ENCODE results near the gene OXNAD1.

OXNAD1 gene

DNA sequence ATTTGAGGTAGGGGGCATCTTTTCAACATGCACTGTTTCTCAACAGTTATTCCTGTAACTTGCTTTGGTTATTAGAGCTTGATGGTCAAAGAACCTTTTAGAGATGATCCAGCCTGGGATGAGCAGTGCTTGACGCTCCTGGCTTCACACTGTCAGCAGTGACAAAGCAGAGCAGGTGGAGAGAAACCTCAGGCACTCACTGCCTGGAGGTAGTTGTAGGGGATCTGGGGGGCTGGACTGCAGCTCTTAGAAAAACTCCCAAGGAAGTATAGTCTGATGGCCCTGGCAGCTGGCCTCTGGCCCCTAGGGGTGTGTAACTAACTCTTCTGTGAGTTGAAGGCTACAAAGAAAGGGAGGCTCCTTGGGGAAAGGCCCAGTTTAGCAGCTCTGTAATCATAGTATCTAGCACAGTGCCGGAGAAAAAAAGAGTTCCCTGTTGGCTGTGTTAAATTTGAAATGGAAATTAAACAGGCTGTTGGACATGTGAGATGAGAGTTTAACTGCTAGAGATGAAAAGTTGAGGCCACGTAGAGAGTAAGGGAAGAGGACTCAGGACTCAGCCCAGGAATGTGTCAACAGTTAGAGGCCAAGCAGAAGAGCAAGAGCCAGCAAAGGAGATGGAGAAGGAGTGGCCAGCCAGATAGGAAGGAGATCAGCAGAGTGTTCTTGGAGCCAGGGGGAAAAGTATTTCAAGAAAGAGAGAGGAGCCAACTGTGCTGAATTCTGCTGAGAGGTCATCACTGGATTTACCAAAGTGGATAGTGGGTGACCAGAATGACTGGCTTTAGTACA lies 14.2 kb downstream of the OXNAD1 start:
- no peak for DNase-seq

- peak; percentile 38 for DNase-seq
Measured at GRCh38 chr3:16280671-16281070, 15.7 kb downstream of the OXNAD1 start.

GRCh38 chr3:16284633-16285032 lies 19.6 kb downstream of the OXNAD1 start:
- no peak for DNase-seq

DNA sequence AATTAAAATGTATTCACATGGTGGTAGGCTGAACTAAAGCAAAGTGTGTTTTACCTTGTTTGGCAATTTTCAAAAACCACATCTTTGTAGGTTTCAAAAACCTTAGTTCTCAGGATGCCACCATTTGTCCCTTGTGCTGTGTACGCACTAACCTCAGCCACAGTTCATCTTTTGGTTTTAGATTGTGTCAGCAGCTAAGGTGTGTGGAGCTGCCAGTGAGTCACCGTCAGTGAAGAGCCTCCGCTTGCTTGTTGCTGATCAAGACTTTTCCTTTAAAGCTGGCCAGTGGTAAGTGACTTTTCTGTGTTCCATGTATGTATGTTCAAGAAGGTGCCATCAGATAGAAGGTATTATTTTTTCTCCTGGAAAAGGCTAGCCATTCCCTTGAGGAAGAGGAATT lies 21.1 kb downstream of the OXNAD1 start:
- DNase-seq = no peak

- no peak for DNase-seq
Measured at GRCh38 chr3:16286751-16287543, 21.9 kb downstream of the OXNAD1 start.

DNA sequence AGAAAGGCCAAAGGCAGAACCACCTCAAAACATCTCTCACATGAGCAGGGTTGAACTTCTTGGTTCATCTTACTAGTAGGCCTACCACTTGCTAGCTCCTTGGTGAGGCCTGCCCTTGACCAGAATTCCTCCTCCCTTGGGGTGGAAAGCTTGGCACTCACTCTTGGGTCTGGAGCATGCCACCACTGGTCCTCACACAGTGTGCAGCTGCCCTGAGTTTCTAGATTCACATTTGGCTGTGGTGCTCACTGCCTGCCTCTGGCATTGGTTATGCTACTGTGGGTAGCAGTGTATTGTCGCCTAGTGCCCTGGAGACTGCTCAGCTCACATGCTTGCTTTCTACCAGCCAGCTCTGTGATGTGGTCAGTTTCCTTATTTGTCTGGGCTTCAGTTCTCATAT lies 23.7 kb downstream of the OXNAD1 start:
- no peak for DNase-seq

- no peak for DNase-seq
Measured at GRCh38 chr3:16289144-16289889, 24.3 kb downstream of the OXNAD1 start.

GRCh38 chr3:16290007-16290826 lies 25.2 kb downstream of the OXNAD1 start:
- DNase-seq = peak; percentile 54

GRCh38 chr3:16290827-16291196 lies 25.8 kb downstream of the OXNAD1 start:
- DNase-seq = peak; percentile 52

DNA sequence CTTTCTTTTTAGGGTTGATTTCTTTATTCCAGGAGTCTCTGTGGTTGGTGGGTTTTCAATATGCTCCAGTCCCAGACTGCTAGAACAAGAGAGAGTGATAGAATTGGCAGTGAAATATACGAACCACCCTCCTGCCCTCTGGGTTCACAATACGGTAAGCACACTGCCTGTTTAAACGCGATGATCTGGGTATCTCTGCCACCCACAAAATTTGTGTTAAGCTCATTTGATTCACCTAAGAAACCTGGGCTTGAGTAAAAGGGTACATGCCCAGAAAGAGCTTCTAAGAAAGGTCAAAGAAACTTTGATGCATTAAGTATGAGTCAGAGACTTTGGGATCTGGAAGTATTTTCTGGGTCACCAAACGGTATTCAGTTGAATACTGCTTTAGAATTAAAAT lies 29.8 kb downstream of the OXNAD1 start:
- no peak for DNase-seq

DNA sequence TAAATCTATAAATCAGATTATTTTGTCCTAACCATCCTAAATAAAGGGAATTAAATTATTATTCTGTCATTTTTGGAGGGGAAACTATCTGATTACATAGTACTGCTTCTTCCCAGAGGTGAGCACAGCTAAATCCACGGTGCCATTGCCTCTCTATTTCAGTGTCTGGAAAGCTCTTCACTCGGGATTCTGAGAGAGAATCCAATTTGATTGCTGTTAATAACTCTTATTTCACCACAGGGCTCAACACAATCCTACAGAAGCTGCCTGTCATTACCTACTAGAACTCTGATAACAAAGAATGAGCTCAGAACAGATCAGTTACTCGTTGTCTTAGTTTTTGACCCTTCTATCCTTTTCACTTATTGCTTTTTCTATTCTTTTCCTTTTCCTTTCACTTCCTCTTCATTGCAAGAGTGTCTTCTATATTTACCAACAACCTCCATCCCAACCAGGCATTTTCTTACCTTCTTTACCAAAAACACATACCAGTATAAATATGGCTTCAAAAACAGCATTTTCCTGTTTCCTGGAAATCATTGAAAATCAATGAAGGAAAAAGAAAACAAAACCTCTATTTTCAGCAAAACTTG lies 30.4 kb downstream of the OXNAD1 start:
- no peak for DNase-seq

GRCh38 chr3:16297997-16298885 lies 33.2 kb downstream of the OXNAD1 start:
- DNase-seq = no peak

GRCh38 chr3:16298891-16299290 lies 33.9 kb downstream of the OXNAD1 start:
- DNase-seq = no peak

DNA sequence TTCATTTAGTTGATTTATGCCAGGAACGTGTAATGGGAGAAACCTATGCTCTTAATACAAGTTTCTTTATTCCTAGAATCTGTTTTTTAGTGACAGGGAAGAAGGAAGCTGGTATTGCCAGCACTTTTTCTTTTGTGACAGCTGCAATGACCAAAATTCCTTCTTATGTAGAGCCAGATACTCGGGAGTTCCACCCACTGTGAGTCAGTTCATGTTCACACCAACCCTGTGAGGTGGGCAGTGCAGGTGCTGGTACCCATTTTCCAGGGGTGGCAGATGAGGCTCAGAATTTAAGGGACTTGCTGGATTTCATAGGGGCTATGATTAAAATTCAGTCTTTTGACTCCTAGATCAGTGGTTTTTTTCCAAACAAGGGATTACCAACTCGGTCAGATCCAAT lies 34.7 kb downstream of the OXNAD1 start:
- DNase-seq = no peak

- DNase-seq = no peak
Measured at GRCh38 chr3:16300307-16300706, 35.3 kb downstream of the OXNAD1 start.

GRCh38 chr3:16300881-16301359 lies 35.9 kb downstream of the OXNAD1 start:
- no peak for DNase-seq

GRCh38 chr3:16301507-16301906 lies 36.5 kb downstream of the OXNAD1 start:
- no peak for DNase-seq

GRCh38 chr3:16302082-16302631 lies 37.1 kb downstream of the OXNAD1 start:
- no peak for DNase-seq

- DNase-seq = no peak
Measured at GRCh38 chr3:16303037-16303575, 38.1 kb downstream of the OXNAD1 start.

Data from fibroblast of skin of abdomen (primary cell).